DND-41 (cell line): ENCODE data around the gene TAOK1.
"Not testable (repeated sequence)": the region's sequence is repeated elsewhere in the genome, so short reads cannot be mapped to it uniquely, and the experiment has no call there.

Experiments used
- EZH2 ChIP-seq: IDR thresholded peaks from 3 replicates; pipeline ENCODE4 v1.6.1; 2012; ENCODE audit warnings: borderline replicate concordance, low read depth, mild to moderate bottlenecking, moderate library complexity, low read length, inconsistent platforms; ENCODE audit not compliant: severe bottlenecking
- TF ChIP-seq, protein P1 (sequence below): IDR thresholded peaks from 2 replicates; pipeline ENCODE4 v1.5.1; 2012; ENCODE audit warnings: borderline replicate concordance, low read length, moderate library complexity, mild to moderate bottlenecking; ENCODE audit not compliant: poor library complexity, severe bottlenecking; ENCODE audit errors: extremely low read depth

DNA sequence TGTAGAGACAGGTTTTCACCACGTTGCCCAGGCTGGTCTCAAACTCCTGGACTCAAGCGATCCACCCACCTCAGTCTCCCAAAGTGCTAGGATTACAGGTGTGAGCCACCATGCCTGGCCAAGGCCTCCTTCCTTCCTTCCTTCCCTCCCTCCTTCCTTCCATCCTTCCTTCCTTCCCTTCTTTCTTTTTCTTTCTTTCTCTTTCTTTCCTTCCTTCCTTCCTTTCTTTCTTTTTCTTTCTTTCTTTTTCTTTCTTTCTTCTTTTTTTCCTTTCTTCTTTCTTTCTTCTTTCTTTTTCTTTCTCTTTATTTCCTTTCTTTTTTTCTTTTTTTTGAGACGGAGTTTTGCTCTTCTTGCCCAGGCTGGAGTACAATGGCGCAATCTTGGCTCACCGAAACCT lies 168.0 kb downstream of the TAOK1 start:
- TF ChIP-seq, protein P1, sequence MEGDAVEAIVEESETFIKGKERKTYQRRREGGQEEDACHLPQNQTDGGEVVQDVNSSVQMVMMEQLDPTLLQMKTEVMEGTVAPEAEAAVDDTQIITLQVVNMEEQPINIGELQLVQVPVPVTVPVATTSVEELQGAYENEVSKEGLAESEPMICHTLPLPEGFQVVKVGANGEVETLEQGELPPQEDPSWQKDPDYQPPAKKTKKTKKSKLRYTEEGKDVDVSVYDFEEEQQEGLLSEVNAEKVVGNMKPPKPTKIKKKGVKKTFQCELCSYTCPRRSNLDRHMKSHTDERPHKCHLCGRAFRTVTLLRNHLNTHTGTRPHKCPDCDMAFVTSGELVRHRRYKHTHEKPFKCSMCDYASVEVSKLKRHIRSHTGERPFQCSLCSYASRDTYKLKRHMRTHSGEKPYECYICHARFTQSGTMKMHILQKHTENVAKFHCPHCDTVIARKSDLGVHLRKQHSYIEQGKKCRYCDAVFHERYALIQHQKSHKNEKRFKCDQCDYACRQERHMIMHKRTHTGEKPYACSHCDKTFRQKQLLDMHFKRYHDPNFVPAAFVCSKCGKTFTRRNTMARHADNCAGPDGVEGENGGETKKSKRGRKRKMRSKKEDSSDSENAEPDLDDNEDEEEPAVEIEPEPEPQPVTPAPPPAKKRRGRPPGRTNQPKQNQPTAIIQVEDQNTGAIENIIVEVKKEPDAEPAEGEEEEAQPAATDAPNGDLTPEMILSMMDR, result not testable (repeated sequence)
- not testable (repeated sequence) for TF ChIP-seq EZH2
